ENCODE measurements around the gene YRDC.

Gene YRDC

GRCh38 chr1:37822906-37823815 lies 15.2 kb upstream of the YRDC start:
- DNase-seq (ENCODE audit: low read depth), result no peak

DNA sequence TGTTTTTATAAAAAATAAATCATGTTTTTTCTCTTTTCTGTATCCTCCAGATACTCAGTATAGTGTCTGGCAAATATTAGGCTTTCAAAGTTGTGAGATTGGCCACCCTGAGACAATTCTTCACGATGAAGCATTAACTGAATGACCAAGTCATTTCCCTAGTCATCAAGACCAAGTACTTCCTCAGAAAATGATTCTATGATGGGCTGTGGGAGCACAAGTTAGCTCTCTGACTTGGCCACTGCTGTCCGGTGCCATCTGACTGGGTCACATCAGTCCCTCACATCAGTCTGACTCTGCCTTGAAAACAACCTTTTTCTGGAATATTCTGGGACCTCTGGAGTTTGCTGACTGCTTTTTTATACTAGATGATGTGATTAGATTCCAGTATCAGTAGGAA lies 13.5 kb upstream of the YRDC start:
- DNase-seq (ENCODE audit: low read depth), result no peak

GRCh38 chr1:37817481-37817880 lies 9.5 kb upstream of the YRDC start:
- no peak for DNase-seq (ENCODE audit: low read depth)

DNA sequence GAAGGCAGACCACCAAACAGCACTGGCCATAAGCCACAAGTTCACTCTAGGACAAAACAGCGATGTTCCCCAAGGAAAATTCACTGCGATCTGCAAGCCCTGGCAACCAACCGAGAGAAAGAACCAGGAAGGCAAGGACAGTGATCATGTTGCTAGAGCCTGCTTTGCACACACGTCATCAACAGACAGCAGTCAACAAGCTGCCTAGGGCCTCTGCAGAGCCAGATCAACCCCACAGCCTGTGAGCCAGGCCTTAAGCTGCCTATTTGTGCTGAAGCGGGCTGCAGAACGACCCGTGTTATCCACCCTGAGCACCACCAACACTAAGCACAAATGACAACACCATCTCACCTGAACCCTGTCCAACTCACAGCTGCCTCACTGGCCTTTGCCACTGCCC lies 6.2 kb upstream of the YRDC start:
- DNase-seq (ENCODE audit: low read depth), result no peak

DNA sequence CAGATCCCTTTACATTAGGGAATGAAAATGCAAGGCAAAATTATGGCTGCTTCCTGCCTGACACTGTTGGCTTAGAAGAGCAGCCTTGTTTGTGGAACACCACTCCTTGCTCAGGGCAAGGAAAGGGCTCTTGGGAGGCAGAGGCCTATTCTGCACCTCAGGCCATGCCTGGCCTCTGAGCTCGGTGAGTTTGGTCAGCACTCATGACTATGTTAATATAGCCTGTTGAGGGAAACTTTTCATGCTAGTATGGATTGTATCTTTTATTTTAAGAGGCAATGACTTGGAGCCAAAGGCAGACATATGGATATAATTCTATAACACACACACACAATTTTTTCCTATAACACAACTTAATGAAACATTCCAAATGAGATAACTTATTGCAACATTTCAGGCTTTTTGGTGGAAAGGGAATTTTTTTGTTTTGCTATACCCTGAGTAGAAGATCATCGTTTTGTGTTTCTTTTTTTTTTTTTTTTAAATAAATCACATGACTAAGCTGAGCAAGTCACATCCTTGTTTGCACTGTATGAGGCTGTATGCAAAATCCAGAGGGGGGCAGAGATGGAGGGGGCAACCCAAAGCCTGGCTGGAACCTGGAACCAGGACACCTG lies 5.6 kb upstream of the YRDC start:
- no peak for DNase-seq (ENCODE audit: low read depth)

DNA sequence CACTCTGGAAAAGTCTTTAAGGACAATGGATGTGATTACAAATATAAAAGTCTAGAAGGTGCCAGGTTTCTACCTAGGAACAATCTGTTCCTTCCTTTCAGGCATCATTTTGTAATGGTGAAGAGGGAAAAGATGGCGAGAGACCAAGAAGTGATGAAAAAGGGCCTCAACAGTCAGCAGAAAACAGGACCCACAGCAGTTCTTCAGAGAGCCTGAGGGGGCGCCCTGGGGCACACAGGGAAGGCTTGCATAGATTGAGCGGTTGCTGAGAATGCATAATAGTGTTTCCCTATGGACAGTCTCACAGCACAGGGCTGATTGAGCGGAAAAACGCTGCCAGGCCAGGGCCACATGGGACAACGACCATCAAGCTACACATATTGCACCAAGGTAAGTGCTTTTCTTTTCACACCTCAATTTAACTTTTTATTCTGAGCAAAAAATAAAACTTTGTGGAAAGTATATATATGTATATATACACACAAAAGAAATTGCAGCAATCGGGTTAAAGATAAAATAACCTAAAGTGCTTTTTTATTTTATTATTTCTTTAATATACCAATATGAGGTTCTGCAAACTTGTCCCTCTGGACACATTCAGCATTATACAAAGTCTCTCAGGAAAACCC lies 3.1 kb upstream of the YRDC start:
- peak; percentile 53 for DNase-seq (ENCODE audit: low read depth)

DNA sequence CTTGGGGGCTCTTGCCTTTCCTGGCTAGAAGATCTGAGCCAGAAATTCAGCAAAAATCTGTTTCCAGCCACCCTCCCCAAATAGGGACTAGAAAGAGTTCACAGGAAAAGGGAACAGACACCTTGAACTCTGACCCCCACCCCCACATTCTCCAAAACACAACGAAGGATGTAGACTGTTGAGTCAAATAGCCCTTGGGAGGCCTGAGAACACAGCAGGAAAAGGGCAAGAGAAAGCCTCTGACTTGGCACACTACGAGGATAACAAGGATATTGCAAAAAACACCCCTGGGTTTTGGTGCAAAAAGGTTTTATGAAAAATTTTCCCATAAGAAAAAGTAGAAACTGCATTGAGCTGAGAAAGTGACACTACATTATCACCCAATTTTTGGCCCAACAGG lies 1.9 kb upstream of the YRDC start:
- no peak for DNase-seq (ENCODE audit: low read depth)

DNA sequence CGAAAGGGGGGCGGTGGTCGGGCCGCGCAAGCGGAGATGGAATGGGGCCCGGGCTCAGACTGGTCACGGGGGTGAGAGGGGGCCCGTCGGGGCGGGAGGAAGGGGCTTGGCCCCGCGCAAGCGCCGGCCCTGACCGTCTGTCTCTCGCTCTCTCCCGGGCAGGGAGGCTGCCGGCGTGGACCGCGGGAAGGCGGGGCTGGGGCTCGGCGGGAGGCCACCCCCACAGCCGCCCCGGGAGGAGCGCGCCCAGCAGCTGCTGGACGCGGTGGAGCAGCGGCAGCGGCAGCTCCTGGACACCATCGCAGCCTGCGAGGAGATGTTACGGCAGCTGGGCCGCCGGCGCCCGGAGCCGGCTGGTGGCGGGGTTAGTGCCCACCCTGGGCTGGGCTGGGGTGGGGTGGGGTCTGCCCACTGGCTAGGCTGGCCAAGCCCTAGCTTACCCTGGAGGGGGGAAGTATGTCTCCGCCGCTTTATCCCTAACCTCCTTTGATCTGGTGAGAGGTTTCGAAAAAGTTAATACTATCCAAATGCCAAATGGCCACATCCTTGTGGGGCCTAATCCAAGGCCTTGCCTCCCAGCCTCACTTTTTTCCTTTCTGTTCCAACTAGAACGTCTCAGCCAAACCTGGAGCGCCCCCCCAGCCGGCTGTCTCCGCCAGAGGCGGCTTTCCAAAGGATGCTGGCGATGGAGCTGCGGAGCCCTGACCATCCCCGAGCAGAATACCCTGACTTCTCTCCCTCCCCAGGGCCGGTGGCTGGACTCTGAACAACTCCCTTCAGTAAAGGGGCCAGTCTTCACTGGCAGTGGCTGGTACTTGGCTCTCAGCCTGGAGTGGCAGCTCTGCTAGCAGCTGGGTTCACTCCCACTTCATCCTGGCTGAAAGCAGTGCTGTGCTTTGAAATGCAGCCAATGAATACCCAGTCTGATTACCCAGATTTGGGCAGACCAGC lies 636 bp upstream of the YRDC start:
- DNase-seq (ENCODE audit: low read depth), result no peak

DNA sequence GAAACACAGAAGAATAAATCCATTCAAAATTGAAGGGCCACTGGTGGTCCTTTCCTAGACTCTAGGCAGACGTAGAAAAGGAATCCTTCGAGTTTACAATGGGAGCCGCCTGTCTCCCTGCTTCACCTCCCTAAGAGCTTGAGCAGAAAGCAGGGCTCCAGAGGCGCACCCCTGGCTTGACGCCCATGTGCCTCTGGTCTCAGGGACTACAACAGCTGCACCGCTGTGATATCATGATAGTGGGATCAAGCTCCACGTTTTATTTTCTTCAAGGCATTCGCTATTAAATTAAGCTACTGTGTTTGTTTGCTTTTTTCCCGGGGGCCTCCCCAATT lies 821 bp downstream of the YRDC start:
- DNase-seq (ENCODE audit: low read depth), result no peak

- DNase-seq (ENCODE audit: low read depth), result no peak
These were observed 5.6 kb downstream of the YRDC start for GRCh38 chr1:37802439-37802838.

DNA sequence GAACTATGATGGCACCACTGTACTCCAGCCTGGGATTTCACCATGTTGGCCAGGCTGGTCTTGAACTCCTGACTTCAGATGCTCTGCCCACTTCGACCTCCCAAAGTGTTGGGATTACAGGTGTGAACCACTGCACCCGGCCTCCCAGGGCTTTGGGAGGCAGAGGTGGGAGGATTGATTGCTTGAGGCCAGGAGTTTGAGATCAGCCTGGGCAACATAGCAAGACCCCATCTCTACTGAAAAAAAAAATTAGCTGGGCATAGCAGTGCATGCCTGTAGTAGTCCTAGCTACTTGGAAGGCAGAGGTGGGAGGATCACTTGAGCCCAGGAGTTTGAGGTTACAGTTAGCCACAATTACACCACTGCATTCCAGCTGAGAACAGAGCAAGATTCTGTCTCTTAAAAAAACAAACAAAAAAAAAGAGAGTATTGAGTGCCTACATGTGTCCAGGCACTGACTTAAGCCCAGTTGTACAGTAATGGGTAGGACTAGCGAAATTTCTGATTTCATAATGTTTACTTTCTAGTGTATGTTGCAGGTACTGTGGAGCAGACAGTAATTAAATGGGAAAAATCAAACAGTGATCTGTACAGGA lies 10.2 kb downstream of the YRDC start:
- no peak for DNase-seq (ENCODE audit: low read depth)

DNA sequence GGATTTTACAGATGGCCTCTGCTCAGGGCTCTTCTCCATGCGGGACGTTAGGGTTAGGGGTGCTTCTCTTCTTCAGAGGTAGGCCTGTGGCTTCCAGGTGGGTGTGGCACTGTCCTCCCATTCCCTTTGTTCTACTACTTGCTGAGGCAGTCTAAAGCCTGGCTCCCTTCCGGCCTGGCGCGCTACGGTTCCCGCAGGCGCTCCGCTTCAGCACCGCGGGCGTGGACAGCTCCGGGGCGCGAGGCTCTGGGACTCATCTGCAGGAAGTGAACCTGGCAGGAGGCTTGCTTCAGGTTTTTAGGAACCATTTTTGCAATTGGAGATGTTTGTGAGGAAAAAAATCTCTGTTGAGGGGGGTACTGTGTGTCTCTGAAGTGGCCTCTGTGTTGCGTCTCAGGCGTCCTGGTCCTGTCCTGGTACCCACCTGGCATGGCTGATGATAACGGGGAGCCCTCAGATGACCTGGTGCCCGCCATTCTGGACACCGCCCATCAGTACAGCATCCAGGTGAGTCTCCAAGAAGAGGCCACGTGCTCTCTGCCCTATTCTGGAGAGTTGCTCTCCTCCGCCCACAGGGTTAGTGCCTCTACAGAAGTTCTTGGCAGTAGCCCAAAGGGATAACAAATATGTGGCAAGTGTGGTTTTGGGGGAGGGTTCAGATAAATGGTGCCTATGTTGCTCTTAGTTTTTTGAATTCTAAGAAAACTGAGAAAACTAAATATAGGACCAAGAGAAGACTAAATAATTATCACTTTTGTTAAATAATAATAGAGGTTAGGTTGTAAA lies 12.5 kb downstream of the YRDC start:
- peak; percentile 28 for DNase-seq (ENCODE audit: low read depth)

DNA sequence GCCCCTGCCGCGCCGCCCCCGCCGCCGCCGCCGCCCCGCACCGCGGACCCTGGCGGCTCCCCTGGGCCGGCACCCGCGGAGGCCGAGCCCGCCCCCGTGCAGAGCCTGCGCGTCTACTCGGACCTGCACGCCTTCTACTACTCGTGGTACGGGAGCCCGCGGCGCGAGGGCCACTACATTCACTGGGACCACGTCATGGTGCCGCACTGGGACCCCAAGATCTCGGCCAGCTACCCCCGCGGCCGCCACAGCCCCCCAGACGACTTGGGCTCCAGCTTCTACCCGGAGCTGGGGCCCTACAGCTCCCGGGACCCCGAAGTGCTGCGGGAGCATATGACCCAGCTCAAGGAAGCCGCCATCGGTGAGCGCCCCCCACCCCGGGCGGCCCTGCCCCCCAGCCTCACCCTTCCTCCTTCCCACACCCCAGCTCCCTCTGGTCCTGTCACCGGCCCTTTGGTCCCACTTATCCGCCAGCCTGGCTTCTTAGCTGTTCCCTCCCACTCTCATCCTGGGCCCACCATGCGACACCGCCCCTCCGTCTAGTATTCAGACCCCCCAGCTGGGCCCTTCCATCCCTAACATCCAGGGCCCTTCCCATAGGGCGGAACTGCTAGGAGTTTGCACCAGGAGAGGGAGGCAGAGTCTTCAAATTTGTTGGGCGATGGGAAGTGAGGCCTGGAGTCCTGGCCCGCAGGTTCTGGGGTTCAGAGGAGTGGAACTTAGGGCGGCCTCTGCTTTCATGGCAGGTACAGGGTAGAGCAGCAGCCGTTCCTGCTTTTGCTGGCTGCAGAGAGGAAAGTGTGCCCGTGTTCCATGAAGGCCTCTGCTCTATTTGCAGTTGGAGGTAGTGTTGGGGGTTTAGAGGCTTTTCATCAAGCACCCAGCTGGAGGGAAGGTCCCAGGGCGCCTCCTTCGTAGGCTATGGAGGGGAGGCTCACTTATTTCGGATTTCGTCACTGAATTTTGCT lies 13.4 kb downstream of the YRDC start:
- no peak for DNase-seq (ENCODE audit: low read depth)

DNA sequence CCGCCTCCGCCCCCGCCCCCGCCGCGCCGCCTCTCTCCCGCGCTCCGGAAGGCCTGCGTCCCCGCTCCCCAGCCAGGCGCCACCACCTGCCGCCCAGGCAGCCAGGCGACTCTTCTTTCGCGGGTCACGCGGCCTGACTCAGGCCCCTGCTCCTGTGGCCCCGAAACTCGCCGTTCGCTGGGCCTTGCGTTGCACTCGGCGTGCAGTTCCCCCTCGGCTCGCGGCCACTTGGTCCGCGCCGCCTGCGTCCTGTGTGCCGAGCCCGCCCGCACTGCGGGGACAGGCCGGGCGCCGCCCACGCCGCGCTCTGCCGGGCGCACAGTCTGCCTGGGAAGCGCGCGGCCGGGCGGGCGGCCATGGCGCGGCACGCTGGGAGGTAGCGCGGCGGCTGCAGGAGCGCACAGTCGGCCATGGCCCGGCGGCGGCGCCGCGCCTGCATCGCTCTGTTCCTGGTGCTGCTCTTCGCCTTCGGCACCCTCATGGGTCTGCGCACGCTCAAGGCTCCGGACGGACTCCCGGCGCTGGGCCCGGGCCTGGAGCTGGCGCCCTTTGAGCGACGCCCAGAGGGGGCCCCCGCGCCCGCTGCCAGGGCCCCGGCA lies 14.1 kb downstream of the YRDC start, which contains the start of gene MANEAL:
TSS of gene MANEAL (plus strand) at position 75 of the 599 bp plus-strand sequence. CDS start at position 411, 336 bp downstream.
- no peak for DNase-seq (ENCODE audit: low read depth)

GRCh38 chr1:37792943-37793686 lies 14.9 kb downstream of the YRDC start:
- DNase-seq (ENCODE audit: low read depth), result no peak

DNA sequence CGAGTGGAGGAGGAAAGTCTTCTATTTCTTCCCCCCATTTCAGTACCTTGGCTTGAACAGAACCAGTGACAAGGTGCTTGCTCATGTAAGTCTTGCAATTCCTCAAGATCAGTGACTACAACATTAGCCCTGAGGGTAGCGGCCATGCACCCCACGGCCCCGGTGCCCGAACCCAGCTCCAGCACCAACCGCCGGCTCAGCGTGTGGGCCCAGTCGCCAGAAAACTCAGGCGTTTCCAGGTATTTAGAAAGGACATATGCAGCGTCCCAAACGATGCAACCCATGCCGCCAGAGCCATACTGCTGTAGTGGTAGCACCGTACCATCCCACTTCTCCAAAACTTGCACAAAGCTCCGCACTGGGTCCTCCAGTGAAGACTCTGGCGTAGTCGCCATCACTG lies 25.5 kb downstream of the YRDC start:
- no peak for DNase-seq (ENCODE audit: low read depth)

DNA sequence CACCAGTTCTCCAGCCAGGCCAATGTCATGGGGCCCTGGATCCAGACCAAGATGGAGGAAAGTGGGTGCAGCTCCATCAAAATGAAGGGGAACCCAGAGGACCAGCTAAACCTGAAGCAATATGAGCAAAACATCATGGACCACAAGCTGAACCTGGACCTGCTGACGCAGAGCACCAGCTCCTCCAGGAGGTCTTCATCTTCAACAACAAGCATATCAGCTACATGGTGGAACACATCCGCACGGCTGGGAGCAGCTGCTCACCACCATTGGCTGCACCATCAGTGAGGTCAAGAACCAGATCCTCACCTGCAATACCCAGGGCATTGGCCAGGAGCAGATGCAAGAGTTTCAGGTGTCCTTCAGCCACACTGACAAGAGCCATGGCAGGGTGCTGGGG lies 29.4 kb downstream of the YRDC start:
- no peak for DNase-seq (ENCODE audit: low read depth)

- no peak for DNase-seq (ENCODE audit: low read depth)
These were observed 31.0 kb downstream of the YRDC start for GRCh38 chr1:37776946-37777516.

Measured in stimulated activated CD8-positive, alpha-beta memory T cell treated with anti-CD3 and anti-CD28 coated beads, Interleukin-4, amount 100 ng/mL, for 24 hours (primary cell).